Stimulated activated CD8-positive, alpha-beta memory T cell treated with anti-CD3 and anti-CD28 coated beads, Interleukin-7, amount 100 ng/mL, for 4 hours (primary cell): ENCODE measurements around the gene PATZ1.
"Not testable (repeated sequence)": the region's sequence is repeated elsewhere in the genome, so short reads cannot be mapped to it uniquely, and the experiment has no call there.

Experiments used
- DNase-seq, 2 donors: peaks; one replicate each; pipeline ENCODE4 v3.0.0-alpha.2; 2020; ENCODE audit warnings: low read depth in 2 of 2

The PATZ1 gene

DNA sequence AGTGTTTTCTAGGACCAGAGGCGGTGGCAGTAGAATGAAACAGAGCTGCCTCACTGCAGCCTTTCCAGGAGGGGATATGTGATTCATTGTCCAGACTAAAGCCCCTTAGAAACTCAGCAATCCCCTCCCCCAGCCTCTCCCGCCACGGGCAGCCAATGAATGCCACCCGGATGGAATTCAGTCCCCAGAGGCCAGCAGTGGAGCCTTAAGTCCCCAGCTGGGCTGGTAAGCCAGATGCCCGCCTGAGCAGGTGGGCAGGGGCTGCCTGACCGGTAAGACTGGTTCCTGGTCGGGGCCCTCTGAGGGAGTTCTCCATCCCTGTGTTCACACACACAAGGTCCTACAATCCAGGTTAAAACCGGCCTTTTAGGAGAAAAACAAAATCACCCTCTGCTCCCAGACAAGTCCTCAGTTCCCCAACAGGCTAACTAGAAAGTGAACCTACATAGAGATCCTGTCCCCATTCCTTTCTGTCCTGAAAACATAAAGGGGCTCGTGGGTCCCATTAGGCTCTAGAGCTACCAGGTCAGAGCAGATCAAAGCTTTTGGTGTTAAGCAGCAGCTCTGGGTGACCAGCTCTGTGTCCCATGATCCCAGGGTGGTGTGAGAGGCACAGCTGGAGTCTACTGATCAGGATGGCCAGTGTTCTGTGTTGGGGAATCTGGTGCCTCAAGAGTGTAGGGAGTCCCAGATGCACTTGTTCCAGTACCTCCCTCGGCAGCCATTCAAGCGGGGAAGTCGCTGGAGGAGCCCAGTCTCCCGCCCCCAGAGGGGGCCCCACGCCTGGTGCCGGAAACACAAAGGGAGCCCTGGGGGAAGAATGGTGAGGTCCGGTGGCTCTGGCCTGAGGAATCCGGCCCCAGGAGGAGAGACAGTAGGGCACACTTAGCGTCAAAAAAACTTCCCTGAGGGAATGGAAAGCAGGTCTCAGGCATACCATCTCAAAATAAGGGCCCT, 2.6 kb downstream of the PATZ1 start:
- DNase-seq = peak in 1 of 2 donors; percentile 7

DNA sequence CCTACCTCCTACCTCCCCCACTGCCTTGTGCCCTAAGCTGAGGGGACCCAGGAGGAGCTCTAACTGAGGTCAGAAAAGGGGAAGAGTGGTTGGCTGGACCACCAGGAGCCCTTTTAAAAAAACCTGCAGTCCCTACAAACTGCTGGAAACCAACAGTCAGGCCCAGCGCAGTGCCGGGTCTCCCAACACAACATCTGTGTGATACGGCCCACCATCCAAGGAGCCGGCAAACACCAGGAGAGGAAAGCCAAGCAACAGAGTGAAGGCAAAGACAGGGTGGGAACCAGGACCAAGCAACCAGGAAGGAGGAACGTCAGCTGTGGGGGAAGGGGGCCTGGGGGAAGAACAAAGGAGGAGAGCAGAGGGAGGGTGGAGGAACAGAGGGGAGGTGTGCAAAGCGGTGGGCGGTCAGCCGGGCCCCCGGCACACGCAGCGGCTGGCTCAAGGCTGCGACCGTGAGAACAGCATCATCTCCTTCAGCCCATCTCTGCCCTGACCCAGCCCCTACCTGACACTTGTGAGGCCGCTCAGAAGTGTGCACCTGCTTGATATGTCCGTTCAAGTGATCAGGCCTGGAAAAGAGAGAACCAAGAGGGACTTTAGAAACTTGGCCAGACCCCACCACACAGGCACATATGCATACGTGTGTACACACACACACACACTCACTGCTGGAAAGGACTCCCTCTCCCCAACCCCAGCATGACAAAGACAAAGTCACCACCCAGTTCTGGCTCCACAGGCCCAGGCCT, 3.6 kb downstream of the PATZ1 start:
- no peak for DNase-seq

GRCh38 chr22:31341386-31342088, 4.6 kb downstream of the PATZ1 start:
- no peak for DNase-seq

DNA sequence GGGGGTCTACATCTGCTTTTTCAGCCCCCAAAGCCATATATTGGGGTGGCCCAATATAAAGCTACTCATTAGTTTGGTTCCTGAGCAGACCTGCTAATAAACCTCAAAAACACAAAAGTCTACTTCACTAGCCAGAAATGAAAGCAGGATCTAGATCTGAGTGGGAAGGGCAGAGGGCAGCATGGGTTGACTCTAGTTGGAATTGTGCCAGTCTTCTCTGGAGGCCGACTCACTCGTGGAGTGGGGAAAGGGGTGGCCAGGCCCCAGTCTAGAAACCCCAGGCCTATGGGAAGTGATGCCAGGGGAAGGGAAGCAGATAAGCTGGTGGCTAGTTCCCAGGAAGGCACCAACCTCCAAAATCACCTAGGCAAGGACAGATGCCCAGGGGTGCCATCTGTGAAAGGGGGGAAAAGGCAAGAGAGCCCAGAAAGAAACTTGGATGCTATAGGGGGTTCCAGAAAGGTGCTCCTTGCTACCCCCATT, 5.3 kb downstream of the PATZ1 start:
- DNase-seq = no peak

DNA sequence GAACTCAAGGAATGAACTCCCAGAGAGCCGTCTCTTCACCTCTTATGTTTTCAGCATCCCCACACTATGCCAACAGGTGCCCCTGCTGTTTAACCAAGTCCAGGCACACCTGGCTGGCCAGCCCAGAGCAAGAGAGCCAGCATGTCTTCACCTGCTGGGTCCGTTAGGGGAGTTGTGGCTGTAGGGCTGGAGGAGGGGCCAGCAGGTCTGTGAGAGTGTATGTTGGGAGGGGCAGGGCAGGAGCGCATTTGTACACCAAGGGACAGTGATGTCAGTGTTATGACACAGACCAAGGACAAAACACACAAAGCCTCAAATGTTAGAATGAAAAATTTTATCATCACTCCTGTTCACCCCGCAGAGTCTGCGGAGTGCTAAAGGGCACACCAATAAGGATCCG, 5.8 kb downstream of the PATZ1 start:
- no peak for DNase-seq

DNA sequence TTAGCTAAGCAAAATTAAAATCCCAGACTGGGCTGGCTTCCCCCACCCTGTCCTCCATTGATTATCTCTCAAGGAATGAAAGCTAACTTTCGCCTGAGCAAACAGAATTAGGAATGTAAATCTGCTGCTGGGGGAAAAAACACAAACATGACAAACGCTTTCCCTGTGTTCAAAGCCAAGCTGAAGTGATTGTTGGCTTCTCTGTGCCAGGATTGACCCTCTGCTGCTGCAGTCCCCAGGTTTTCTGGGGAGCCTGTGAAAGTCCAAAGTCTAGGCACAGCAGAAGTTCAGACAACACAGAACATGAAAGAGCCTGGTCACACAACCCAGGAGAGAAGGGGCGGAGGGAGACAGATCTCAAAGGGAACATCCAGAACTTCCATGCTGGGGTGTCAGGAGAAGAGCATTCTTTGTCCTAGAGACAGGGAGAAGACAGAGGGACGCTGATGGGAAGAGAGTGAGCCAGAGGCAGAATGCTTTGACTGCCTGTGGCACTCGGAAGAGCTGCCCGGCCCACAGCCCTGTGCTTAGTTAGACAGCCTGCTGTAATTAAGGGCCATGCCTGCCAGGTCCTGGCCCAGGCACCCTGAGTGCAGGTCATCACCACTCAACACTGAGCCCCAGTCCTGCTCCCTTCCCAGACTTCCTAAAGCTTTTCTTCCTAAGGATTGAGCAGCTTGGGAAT, 6.9 kb downstream of the PATZ1 start:
- DNase-seq = no peak

DNA sequence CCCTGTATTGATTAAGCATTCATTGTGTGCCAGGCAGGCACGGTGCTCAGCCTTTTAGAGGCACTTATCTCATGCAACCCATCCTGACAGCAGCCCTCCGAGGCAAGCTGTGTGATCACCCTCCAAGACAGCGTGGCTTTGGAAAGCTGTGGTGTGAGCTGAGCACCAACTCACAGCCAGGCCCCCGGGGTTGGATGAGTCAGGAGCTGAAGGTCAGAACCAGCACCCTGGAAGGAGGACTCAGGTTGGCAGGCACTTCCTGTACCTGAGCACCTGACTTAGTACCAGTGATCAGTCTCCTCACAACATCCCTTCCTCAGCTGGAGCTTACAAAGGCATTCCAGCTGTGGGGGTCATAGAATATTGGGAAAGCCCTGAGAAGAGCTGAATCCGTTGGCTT, 9.0 kb downstream of the PATZ1 start:
- DNase-seq = peak in 1 of 2 donors; percentile 20

DNA sequence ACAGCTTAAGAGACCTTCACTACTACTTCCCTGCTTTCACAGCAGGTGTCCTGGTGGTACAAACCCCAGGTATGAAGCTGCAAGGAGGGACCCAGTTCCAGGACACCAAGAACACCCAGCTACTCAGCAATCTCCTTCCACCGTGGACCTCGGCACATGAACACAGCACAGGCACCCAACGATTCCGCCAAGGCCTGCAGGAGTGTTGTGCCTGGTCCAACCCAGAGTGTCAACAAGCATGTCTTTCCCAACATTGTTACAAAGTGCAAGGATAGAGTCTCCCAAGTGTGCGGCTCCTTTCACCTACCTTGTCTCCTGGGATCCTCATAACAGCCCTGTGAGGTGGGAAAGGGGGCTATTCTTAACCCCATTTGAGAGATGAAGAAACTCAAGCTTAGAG, 11.8 kb downstream of the PATZ1 start:
- no peak for DNase-seq

DNA sequence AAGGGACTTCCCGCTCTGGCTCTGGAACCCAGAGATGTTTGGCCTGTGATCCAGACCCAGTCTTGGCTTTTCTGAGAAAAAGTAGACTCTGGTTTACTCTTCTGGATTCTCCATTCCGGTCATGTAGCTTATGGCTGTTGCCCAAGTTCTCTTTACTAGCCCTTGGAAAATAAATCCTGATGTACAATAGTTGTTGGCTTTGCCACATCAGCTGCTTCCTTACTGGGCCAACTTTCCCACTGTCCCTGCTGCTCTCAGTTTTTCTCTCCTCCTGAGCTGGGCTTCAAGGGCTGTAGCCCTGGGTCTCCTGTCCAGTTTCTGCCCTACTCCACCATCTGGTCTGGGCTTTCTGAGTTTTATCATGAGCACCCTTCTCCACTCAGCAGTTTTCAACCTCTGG, 12.5 kb downstream of the PATZ1 start:
- no peak for DNase-seq

DNA sequence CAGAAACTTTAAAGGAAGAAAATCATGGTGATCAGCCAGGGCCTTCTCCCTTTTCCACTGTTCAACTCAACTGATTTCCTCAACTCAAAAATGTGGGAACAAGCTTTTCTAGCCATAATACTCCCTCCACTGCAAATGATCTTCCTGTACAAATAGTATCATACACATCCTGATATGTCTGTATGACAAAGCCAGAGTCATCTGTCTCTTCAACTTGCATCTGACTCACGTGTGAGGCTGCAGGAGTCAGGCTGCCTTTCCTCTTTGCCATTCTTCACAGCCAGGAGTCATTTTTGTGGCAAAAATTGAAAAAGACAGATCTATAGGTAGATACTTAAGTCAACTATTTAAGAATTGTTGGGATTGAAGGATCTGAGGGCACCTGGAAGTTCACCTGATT, 13.3 kb downstream of the PATZ1 start:
- no peak for DNase-seq

DNA sequence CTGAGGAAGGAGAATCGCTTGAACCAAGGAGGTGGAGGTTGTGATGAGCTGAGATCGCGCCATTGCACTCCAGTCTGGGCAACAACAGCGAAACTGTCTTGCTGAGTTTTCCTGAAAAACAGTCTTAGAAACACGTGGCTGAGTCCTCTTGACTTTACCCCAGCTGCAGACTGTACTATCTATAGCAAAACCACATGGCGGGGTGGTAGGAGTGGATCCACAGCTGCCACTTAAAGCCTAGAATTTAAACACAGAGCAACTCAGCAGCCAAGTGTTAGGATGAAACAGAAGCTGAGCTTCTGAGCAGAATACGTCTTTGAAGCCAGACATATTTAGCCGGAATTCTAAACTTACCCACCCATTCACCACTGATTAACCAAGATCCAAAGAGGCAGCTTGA, 14.1 kb downstream of the PATZ1 start:
- no peak for DNase-seq

GRCh38 chr22:31329453-31330215, 16.5 kb downstream of the PATZ1 start:
- no peak for DNase-seq

DNA sequence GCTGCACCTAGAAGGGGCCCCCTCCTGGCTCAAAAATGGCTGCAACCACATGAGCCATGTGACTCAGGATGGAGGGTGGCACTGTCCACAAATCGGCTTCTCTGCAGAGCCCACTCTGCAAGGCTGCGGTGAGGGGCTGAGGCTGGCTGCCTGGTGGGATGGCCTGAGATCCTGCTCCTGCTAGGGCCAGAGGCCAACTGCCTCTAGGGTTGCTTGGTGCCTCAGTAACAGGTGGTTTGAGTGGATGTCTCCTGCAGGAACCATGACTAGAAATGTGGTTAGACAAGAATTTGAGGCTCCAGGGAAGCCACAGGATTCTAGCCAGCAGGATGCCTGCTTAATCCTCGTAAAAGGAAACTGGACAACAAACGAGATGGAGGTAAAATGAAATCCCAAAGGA, 17.1 kb downstream of the PATZ1 start:
- DNase-seq = no peak

GRCh38 chr22:31328544-31328960, 17.6 kb downstream of the PATZ1 start:
- no peak for DNase-seq

DNA sequence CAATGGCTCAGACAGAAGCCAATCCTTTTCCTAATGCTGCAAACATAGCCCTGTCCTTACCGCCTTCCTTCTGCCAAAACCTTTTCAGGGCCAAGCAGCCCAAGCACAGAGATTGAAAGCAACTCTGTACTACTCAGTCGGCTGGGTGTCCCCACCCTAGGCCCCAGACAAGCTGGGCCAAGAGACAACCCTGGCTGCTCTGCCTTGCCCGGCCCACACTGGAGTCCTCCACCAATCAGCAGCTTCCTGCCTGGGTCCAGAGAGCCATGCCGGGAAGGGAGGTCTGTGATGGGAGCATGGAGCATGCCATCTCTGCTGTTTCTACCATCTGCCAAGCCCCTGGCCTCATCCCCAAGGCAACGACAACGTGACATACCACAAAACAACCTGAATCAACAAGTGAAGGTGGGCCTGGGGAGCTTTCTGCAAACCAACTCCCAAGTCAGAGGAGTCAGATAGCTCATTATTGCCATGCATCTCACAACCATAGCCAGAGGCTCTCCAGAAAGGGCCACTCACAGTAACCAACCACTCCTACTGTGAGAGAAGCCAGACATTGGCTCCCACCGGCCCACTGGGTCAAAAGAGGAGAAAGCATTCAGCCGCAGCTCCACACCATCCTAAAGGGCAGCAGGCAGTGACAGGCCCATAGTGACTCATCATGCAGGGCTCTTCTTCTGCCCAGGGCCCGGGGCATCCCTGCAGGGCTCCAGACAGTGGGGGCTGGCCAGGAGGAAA, 18.2 kb downstream of the PATZ1 start:
- DNase-seq = no peak

- no peak for DNase-seq
These were observed 19.3 kb downstream of the PATZ1 start for GRCh38 chr22:31326877-31327276.

- DNase-seq = no peak
These were observed 22.3 kb downstream of the PATZ1 start for GRCh38 chr22:31323578-31324550.

DNA sequence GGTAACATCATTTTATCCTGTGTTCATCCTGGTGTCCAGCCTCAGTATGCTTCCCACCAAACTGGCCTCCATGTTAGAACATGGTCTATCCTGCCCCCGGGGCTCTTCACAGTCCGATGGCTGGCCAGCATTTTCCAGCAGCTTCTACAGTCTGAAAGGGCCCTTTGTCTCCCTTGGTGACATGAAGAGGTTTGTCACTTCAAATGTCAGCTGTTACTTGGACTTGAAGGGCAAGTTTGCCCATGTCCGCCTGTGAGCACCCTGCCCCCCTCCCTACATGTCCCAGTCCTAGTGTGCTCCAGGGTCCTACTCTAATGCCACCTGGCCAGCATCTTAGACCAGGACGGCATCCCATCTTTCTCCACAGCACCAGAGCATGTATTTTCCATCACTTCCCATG, 24.7 kb downstream of the PATZ1 start:
- DNase-seq = no peak

GRCh38 chr22:31314220-31314619, 31.9 kb downstream of the PATZ1 start:
- not testable (repeated sequence) for DNase-seq
